AG09309 (cell line): ENCODE data around the gene ELOVL1.
"Not testable (repeated sequence)": the region's sequence is repeated elsewhere in the genome, so short reads cannot be mapped to it uniquely, and the experiment has no call there.

Source experiments
- DNase-seq: peaks from one replicate; pipeline ENCODE4 v3.0.0-alpha.2; 2010; ENCODE audit warnings: low read depth
- H3K4me3 ChIP-seq: 2 replicates; pipeline ENCODE4 v1.5.1; 2011; ENCODE audit warnings: mild to moderate bottlenecking, low read depth, low read length, moderate library complexity; ENCODE audit not compliant: control insufficient read depth
- TF ChIP-seq, protein P1 (sequence below): IDR thresholded peaks from 2 replicates; pipeline ENCODE4 v1.5.1; 2011; ENCODE audit warnings: mild to moderate bottlenecking, low read depth, low read length, inconsistent platforms; ENCODE audit not compliant: insufficient read depth, control insufficient read depth; ENCODE audit errors: missing control alignments

The ELOVL1 gene

DNA sequence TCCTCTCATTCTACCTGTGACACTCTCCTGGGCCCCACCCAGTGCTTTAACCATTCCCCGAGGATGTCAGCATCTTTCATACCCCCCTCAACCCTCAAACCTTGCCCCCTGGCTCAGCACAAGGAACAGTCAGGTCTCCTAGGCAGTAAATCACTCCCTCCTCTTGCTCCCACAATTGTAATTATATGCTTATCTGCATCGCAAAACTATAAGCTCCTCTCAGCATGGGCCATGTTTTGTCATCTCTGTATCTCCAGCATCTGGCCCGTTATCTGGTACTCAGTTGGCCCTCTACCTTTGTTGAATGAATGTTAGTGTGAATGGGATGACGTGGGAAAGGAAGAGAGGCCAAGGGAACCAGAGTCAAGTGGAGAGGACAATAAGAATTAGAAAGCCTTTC lies 2.8 kb upstream of the ELOVL1 start:
- H3K4me3 ChIP-seq, result no peak overlapping the region
- no peak for DNase-seq
- TF ChIP-seq, protein P1, sequence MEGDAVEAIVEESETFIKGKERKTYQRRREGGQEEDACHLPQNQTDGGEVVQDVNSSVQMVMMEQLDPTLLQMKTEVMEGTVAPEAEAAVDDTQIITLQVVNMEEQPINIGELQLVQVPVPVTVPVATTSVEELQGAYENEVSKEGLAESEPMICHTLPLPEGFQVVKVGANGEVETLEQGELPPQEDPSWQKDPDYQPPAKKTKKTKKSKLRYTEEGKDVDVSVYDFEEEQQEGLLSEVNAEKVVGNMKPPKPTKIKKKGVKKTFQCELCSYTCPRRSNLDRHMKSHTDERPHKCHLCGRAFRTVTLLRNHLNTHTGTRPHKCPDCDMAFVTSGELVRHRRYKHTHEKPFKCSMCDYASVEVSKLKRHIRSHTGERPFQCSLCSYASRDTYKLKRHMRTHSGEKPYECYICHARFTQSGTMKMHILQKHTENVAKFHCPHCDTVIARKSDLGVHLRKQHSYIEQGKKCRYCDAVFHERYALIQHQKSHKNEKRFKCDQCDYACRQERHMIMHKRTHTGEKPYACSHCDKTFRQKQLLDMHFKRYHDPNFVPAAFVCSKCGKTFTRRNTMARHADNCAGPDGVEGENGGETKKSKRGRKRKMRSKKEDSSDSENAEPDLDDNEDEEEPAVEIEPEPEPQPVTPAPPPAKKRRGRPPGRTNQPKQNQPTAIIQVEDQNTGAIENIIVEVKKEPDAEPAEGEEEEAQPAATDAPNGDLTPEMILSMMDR, result no peak

DNA sequence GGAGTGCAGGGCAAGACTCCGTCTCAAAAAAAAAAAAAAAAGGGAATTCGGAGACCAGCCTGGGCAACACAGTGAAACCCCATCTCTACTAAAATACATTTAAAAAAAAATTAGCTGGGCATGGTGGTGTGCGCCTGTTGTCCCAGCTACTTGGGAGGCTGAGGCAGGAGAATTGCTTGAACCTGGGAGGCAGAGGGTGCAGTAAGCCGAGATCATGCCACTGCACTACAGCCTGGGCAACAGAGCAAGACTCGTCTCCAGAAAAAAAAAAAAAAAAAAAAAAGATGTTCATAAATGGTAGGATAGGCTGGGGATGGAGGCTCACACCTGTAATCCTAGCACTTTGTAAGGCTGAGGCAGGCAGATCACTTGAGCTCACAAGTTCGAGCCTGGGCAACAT lies 2.0 kb upstream of the ELOVL1 start:
- not testable (repeated sequence) for H3K4me3 ChIP-seq

DNA sequence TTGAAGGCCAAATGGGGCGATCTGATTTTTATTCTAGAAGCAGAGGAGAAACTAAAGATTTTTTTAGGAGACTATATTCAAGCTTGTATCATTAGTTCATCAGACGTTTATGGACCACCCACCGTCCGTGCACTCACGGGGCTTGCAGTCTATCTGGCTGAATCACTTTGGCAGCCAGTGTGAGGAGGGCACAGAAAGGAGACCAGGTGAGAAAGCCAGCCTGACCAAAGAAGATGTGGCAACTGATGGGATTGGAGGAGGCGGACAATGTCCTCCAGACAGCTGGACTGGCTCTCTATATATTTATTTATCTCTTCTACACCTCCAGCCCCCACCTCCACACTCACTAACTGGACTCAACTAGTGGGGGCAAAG lies 822 bp upstream of the ELOVL1 start:
- DNase-seq, result no peak
- TF ChIP-seq, protein P1, result no peak
- H3K4me3 ChIP-seq, result peak overlapping the region; percentile 97

More for the DNA sequence above, 2.0 kb upstream of the ELOVL1 start:
- DNase-seq, result not testable (repeated sequence)

DNA sequence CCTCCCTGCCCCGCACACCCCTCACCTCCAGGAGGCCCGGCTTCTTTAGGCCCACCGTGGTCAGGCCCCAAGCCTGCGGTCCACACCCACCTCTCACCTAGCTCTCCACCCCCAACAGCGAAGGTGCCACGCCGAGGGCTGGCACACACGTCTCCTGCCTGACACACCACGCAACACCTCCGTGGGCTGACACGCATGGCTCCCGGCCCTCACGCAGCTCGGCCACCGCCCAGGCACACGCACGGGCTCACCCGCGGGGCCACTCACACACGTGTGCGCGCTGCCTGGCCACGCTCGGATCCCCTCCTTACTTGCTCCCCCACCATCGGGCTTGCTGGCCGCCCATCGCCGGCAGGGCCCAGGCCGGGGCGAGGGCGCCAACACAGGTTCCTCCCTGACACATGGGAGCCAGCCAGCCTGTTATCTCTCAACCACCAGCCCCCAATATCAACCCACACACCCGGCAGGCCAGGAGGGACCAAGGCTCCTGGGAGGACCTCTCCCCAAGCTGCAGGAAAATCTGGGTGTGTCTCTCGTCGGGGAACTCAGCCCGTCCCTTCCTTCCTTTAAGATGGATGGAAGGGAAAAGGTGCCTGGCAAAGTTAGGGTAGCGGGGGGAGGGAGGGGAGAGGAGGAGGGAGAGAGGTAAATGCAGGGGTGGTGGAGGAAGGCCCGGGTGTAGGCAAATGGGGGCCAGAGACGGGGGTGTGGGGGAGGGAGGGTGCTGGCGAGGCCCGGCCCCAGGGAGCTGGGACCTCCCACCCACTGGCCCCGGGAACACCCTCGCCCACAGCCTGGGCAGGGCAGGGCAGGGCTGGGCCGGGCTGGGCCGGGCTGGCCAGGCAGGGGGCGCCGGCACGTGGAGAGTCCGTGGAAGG lies 546 bp downstream of the ELOVL1 start:
- peak overlapping the region; percentile 97 for H3K4me3 ChIP-seq
- TF ChIP-seq, protein P1, result peak; percentile 9
- no peak for DNase-seq

DNA sequence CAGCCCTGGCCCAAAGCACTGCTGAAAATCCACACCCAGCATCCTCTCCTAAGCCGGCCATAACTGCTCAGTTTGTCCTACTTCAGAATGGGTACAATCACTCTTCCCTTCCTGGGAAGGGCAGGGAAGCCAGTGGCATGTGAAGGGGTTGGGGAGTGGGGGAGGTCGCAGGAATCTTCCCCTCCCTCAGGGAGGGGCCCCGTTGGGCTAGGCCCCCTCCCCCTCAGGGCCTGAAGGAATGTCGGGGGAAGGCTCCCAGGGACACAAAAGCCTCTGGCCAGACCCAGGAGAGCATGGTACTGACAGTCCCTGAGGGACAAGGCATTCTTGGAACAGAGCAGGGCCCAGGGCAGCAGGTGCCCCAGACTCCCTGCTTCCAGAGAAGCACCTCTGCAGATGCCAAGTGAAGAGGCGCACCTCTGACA lies 1.2 kb downstream of the ELOVL1 start:
- peak overlapping the region; percentile 97 for H3K4me3 ChIP-seq
- TF ChIP-seq, protein P1, result no peak
- no peak for DNase-seq

DNA sequence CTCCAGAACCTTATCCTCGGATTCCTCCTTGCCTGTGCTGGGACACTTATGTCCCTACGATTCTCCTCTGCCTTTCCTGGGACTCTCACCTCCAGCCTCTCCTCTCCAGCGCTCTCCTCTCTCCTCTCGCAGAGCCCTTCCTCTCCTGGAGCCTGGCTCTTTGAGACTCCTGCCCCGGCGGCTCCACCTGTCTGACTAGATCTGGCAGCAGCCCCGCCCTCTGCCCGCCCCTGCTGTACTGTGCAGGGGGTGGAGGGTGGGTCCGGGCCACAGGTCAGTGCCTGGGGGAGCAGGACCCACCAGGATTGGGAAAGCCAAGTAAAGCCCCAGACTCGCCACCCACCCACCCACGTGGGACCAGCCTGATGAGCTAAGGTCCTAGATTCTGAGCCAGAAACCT lies 1.6 kb downstream of the ELOVL1 start:
- TF ChIP-seq, protein P1, result no peak
- peak overlapping the region; percentile 97 for H3K4me3 ChIP-seq
- DNase-seq, result no peak

DNA sequence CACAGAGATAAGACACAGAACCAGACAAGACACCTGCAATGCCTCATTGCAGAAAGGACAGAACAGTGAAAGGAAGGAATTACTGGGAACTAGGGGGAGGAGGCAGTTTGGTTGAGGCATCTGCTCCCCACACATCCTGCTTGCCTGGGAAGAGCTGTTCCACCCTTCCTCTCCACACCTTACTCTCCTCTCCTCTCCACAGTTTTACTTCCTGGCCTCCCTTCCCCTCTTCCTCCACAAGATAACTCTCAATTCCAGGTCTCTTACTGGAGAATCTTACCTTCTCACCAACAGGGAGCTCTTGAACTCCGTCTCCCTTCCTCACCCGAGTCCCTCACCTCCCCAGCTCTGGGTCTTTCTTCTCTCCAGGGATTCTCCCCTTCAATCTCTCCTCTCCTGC lies 2.1 kb downstream of the ELOVL1 start:
- no peak for DNase-seq
- TF ChIP-seq, protein P1, result no peak
- H3K4me3 ChIP-seq, result no peak overlapping the region
